ENCODE measurements around the gene ASMT.

ASMT gene

GRCh38 chrX:1601051-1601767 lies 13.7 kb upstream of the ASMT start:
- TF ChIP-seq YY1 (IDR thresholded peaks at IDR 0.05; ENCODE audit: low read depth) (no peak), EP300 (IDR thresholded peaks at IDR 0.05; ENCODE audit: borderline replicate concordance) (no peak), EGR1 (IDR thresholded peaks at IDR 0.05) (no peak), ZBTB7A (IDR thresholded peaks at IDR 0.05; ENCODE audit: low read depth) (no peak), NFIC (IDR thresholded peaks at IDR 0.05) (no peak), TCF12 (IDR thresholded peaks at IDR 0.05; ENCODE audit: low read depth) (no peak), CREB1 (IDR thresholded peaks at IDR 0.05; ENCODE audit: low read depth) (no peak), FOXM1 (IDR thresholded peaks at IDR 0.05; ENCODE audit: borderline replicate concordance, low read depth) (no peak), REST (IDR thresholded peaks at IDR 0.05; ENCODE audit: low read depth) (no peak), TEAD4 (IDR thresholded peaks at IDR 0.05) (no peak)

GRCh38 chrX:1601768-1602085 lies 13.1 kb upstream of the ASMT start:
- TF ChIP-seq TEAD4 (IDR thresholded peaks at IDR 0.05), result no peak
- no peak for TF ChIP-seq REST (IDR thresholded peaks at IDR 0.05; ENCODE audit: low read depth)
- no peak for TF ChIP-seq EGR1 (IDR thresholded peaks at IDR 0.05)
- no peak for TF ChIP-seq USF1 (IDR thresholded peaks at IDR 0.05)
- TF ChIP-seq CEBPB (IDR thresholded peaks at IDR 0.05), result no peak
- no peak for TF ChIP-seq RAD21 (IDR thresholded peaks at IDR 0.05; ENCODE audit: low read depth)
- TF ChIP-seq CREB1 (IDR thresholded peaks at IDR 0.05; ENCODE audit: low read depth), result no peak

GRCh38 chrX:1602299-1602698 lies 12.6 kb upstream of the ASMT start:
- no peak for TF ChIP-seq CREB1 (IDR thresholded peaks at IDR 0.05; ENCODE audit: low read depth)
- no peak for TF ChIP-seq USF1 (IDR thresholded peaks at IDR 0.05)
- no peak for TF ChIP-seq MAX (IDR thresholded peaks at IDR 0.05)
- no peak for TF ChIP-seq CEBPB (IDR thresholded peaks at IDR 0.05)
- TF ChIP-seq EP300 (IDR thresholded peaks at IDR 0.05; ENCODE audit: borderline replicate concordance), result no peak
- TF ChIP-seq RAD21 (IDR thresholded peaks at IDR 0.05; ENCODE audit: low read depth), result no peak
- TF ChIP-seq TAF1 (IDR thresholded peaks at IDR 0.05; ENCODE audit: low read depth), result no peak
- no peak for TF ChIP-seq NFIC (IDR thresholded peaks at IDR 0.05)
- TF ChIP-seq TCF12 (IDR thresholded peaks at IDR 0.05; ENCODE audit: low read depth), result no peak
- no peak for TF ChIP-seq ZBTB7A (IDR thresholded peaks at IDR 0.05; ENCODE audit: low read depth)
- TF ChIP-seq YY1 (IDR thresholded peaks at IDR 0.05; ENCODE audit: low read depth), result no peak

GRCh38 chrX:1606496-1606895 lies 8.4 kb upstream of the ASMT start:
- TF ChIP-seq TAF1 (IDR thresholded peaks at IDR 0.05; ENCODE audit: low read depth) (no peak), FOXM1 (IDR thresholded peaks at IDR 0.05; ENCODE audit: borderline replicate concordance, low read depth) (no peak), USF1 (IDR thresholded peaks at IDR 0.05) (no peak), ZBTB7A (IDR thresholded peaks at IDR 0.05; ENCODE audit: low read depth) (no peak), RAD21 (IDR thresholded peaks at IDR 0.05; ENCODE audit: low read depth) (no peak), CEBPB (IDR thresholded peaks at IDR 0.05) (no peak), CREB1 (IDR thresholded peaks at IDR 0.05; ENCODE audit: low read depth) (no peak), TEAD4 (IDR thresholded peaks at IDR 0.05) (no peak), EGR1 (IDR thresholded peaks at IDR 0.05) (no peak), YY1 (IDR thresholded peaks at IDR 0.05; ENCODE audit: low read depth) (no peak), EP300 (IDR thresholded peaks at IDR 0.05; ENCODE audit: borderline replicate concordance) (no peak), TCF12 (IDR thresholded peaks at IDR 0.05; ENCODE audit: low read depth) (no peak), NFIC (IDR thresholded peaks at IDR 0.05) (no peak), REST (IDR thresholded peaks at IDR 0.05; ENCODE audit: low read depth) (no peak), MAX (IDR thresholded peaks at IDR 0.05) (no peak)
